ENCODE data around the gene SIPA1L3.

Gene SIPA1L3

GRCh38 chr19:37929355-37929923, 22.4 kb downstream of the SIPA1L3 start:
- no peak for DNase-seq (ENCODE audit: low read depth in 2 of 2)

GRCh38 chr19:37930416-37930815, 23.4 kb downstream of the SIPA1L3 start:
- DNase-seq (ENCODE audit: low read depth in 2 of 2): peak; percentile 26 to 51
- no peak overlapping the region for H3K4me3 ChIP-seq (replicated peaks in 1 of 2; ENCODE audit: low read depth in 2 of 2, low read length in 2 of 2)
- no peak for TF ChIP-seq CTCF (IDR thresholded peaks at IDR 0.05; ENCODE audit: low read depth, low read length)

More at GRCh38 chr19:37929355-37929923, 22.4 kb downstream of the SIPA1L3 start:
- no peak overlapping the region for H3K4me3 ChIP-seq (replicated peaks in 1 of 2; ENCODE audit: low read depth in 2 of 2, low read length in 2 of 2)
- no peak for TF ChIP-seq CTCF (IDR thresholded peaks at IDR 0.05; ENCODE audit: low read depth, low read length)

- no peak for TF ChIP-seq CTCF (IDR thresholded peaks at IDR 0.05; ENCODE audit: low read depth, low read length)
- no peak overlapping the region for H3K4me3 ChIP-seq (replicated peaks in 1 of 2; ENCODE audit: low read depth in 2 of 2, low read length in 2 of 2)
- peak; percentile 50 to 51 for DNase-seq (ENCODE audit: low read depth in 2 of 2)
Measured at GRCh38 chr19:37931881-37932655, 25.1 kb downstream of the SIPA1L3 start.

- peak; percentile 34 to 49 for DNase-seq (ENCODE audit: low read depth in 2 of 2)
- no peak for TF ChIP-seq CTCF (IDR thresholded peaks at IDR 0.05; ENCODE audit: low read depth, low read length)
- H3K4me3 ChIP-seq (replicated peaks in 1 of 2; ENCODE audit: low read depth in 2 of 2, low read length in 2 of 2): no peak overlapping the region
Measured at GRCh38 chr19:37932985-37933936, 26.3 kb downstream of the SIPA1L3 start.

GRCh38 chr19:37933937-37934358, 26.9 kb downstream of the SIPA1L3 start:
- peak; percentile 72 to 83 for DNase-seq (ENCODE audit: low read depth in 2 of 2)
- H3K4me3 ChIP-seq (replicated peaks in 1 of 2; ENCODE audit: low read depth in 2 of 2, low read length in 2 of 2): no peak overlapping the region
- TF ChIP-seq CTCF (IDR thresholded peaks at IDR 0.05; ENCODE audit: low read depth, low read length): no peak

- no peak overlapping the region for H3K4me3 ChIP-seq (replicated peaks in 1 of 2; ENCODE audit: low read depth in 2 of 2, low read length in 2 of 2)
- DNase-seq (ENCODE audit: low read depth in 2 of 2): no peak
- TF ChIP-seq CTCF (IDR thresholded peaks at IDR 0.05; ENCODE audit: low read depth, low read length): no peak
Measured at GRCh38 chr19:37935341-37935740, 28.3 kb downstream of the SIPA1L3 start.

All from cardiac fibroblast (primary cell).